ENCODE results near the gene HMSD. TPM values are rescaled to one million over a fixed set of nuclear protein-coding genes. Genes with fewer than 3 reads are reported as not detected.
"Not testable (repeated sequence)": the region's sequence is repeated elsewhere in the genome, so short reads cannot be mapped to it uniquely, and the experiment has no call there.

HMSD gene, protein sequence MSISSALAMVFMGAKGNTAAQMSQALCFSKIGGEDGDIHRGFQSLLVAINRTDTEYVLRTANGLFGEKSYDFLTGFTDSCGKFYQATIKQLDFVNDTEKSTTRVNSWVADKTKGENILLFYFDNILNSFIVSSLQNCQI
- total RNA-seq (2014; rRNA removed; shearing (Covaris generic)), result 0.53 and 1.00 TPM in 2 replicates

DNA sequence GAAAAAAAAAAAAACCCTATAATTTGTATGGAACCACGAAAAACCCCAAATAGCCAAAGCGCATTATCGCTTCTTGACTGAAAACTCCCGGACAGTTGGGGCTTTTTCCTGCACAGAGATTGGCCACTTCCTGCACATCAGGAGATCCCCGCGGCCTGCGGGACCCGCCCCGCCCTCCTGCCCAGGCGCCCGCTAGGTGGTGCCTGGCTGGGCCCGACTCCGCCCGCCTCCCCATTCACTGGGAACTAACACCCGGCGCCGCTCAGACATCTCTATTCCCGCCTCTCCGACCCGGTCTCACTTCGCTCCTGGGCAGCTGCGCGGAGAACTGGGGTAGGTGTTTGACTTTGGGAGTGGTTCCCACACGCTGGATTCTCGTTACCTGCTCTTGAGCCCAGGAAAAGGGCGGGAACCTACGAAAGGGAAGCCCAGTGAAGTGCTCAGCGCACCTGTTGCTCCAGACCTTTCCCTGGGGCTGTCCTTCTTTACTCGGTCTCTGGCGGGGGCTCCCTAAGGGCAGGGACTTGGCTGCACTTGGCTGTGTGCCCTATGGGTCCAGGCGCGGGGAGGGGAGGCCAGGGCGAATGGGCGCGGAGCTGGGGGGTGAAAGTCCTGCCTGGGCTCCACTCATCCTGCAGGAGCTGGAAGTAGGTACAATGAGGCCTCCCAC, at the start of gene HMSD:
Gene HMSD, plus strand, starts transcription at position 234 of the 670 bp plus-strand sequence. CDS start 4,155 bp downstream, outside the sequence.
- Histone ChIP-seq H3K4me1 (replicated peaks) (0 out of 2 replicates have a peak, but pooled peaks cover 8% of the 10 kb centered on the region), H3K27me3 (replicated peaks) (no peaks in the 10 kb centered on the region), H3K36me3 (no peaks in the 10 kb centered on the region), H3K27ac (no peak within 1 kb of the TSS), H3K4me3 (peak within 1 kb of the TSS; percentile 45), H3K9me3 (replicated peaks) (no peaks in the 10 kb centered on the region)
- DNase-seq (ENCODE audit: low read depth in 1 of 2, low spot score in 2 of 2), result peak; percentile 26 to 62

DNA sequence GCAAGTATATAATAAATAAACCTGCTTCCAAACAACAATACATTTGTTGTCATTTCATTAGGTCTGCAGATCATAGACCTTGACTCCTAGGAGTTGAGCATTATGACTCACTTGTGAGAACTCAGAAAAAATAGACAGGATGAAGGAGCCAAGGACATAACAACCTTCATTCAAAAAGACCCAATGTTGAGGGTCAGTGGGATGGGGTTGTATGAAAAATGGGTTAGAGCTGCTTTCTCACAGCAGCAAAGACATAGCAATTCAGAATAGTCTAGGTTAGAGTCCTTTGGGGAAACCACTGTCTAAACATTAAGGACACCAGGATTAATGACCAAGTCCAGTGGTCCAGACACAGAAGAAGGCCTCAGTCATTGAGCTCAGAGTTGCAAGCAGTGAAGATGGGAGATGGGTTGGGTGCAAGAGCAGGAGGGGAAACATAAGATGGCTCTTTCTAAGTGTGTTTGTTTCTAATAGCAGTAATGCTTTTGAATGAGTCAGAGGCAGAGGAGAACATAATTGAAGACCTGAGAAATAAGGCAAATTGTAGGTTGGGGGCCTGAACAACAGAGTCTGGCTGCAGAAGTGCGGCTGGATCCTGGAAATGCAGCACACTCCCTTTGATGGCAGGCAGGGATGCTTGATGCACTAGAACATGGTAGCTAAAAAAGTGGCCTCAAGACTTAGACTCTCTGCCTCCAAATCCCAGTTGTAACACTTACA, 45.1 kb upstream of the HMSD start:
- H3K9me3 ChIP-seq (replicated peaks), result no peaks in the 10 kb centered on the region
- H3K27ac ChIP-seq, result no peak overlapping the region
- no peak for DNase-seq (ENCODE audit: low read depth in 1 of 2, low spot score in 2 of 2)
- no peaks in the 10 kb centered on the region for H3K4me1 ChIP-seq (replicated peaks)
- no peaks in the 10 kb centered on the region for H3K36me3 ChIP-seq
- H3K4me3 ChIP-seq, result no peak overlapping the region
- no peaks in the 10 kb centered on the region for H3K27me3 ChIP-seq (replicated peaks)

DNA sequence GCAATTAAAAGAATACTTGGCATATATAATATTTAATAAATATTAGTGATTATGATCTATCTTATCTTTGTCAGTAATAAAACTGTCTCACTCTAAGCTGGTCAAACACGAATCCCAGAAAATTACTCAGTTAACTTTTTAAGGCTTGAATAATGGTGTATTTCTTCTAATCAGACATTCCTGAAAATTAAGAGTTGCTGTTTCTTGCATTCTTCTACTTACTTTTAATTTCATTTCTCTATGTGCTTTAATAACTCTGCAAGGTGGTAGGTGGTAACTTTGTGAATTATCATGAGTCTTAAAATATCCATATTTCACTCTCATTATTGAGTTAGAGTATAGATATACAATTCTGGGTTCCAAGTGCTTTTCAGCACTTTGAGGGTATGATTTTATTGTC, 44.4 kb upstream of the HMSD start:
- H3K4me3 ChIP-seq, result no peak overlapping the region
- H3K4me1 ChIP-seq (replicated peaks), result no peaks in the 10 kb centered on the region
- no peaks in the 10 kb centered on the region for H3K36me3 ChIP-seq
- no peak overlapping the region for H3K27ac ChIP-seq
- no peaks in the 10 kb centered on the region for H3K9me3 ChIP-seq (replicated peaks)
- no peaks in the 10 kb centered on the region for H3K27me3 ChIP-seq (replicated peaks)
- no peak for DNase-seq (ENCODE audit: low read depth in 1 of 2, low spot score in 2 of 2)

DNA sequence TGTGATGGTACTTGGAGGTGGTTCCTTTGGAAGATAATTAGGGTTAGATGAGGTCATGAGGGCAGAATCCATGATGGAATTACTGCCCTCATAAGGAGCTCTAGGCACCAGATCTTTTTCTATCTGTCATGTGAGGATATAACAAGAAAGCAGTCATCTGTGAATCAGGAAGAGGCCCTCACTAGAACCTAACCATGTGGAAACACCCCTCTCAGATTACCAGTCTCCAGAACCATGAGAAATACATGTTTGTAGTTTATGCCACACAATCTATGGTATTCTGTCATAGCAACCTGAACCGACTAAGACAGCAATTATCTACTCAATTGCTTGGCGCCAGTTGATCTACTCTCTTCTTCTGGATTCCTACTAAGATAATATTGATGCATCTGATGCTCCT, 43.7 kb upstream of the HMSD start:
- no peak for DNase-seq (ENCODE audit: low read depth in 1 of 2, low spot score in 2 of 2)
- no peaks in the 10 kb centered on the region for H3K4me1 ChIP-seq (replicated peaks)
- H3K27ac ChIP-seq, result no peak overlapping the region
- no peaks in the 10 kb centered on the region for H3K36me3 ChIP-seq
- no peak overlapping the region for H3K4me3 ChIP-seq
- H3K27me3 ChIP-seq (replicated peaks), result 0 out of 2 replicates have a peak, but pooled peaks cover 5% of the 10 kb centered on the region
- H3K9me3 ChIP-seq (replicated peaks), result no peaks in the 10 kb centered on the region

DNA sequence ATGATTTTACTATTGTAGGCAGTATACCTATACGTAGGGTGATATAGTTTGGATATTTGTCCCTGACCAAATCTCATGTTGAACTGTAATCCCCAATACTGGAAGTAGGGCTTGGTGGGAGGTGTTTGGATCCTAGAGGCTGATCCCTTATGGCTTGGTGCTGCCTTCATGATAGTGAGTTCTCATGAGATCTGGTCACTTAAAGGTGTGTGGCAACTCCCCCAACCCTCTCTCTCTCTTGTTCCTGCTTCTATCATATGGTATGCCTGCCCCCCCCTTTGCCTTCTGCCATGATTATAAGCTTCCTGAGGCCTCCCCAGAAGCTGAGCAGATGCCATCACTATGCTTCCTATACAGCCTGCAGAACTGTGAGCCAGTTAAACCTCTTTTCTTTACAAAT, 43.0 kb upstream of the HMSD start:
- no peak for DNase-seq (ENCODE audit: low read depth in 1 of 2, low spot score in 2 of 2)

DNA sequence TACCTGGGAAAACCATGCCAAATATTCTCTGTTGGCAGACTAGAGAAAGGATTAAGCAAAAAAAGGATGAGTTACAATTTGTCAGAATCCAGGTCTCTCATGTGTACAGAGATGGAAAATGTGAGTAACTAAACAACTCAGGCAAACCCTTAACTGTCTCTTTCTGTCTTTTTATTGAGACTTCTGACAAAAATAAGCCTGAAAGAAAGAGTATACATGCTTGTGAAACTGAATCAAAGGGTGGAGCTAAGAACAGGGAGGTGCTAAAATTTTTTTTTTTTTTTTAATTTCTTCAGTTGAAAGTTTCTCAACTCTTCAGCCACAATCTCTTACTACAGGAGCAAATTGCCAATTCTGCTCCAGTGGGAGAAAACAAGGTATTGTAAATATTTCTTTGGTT, 41.4 kb upstream of the HMSD start, which contains the start of gene SERPINB10:
Gene SERPINB10, plus strand, starts transcription at position 295 of the 400 bp plus-strand sequence. CDS start 7,553 bp downstream, outside the sequence.
- no peak for DNase-seq (ENCODE audit: low read depth in 1 of 2, low spot score in 2 of 2)

More for the DNA sequence above, 43.0 kb upstream of the HMSD start:
- H3K27me3 ChIP-seq (replicated peaks), result 0 out of 2 replicates have a peak, but pooled peaks cover 10% of the 10 kb centered on the region
- H3K4me1 ChIP-seq (replicated peaks), result no peaks in the 10 kb centered on the region
- H3K36me3 ChIP-seq, result no peaks in the 10 kb centered on the region
- H3K4me3 ChIP-seq, result no peak overlapping the region
- no peaks in the 10 kb centered on the region for H3K9me3 ChIP-seq (replicated peaks)
- H3K27ac ChIP-seq, result no peak overlapping the region

DNA sequence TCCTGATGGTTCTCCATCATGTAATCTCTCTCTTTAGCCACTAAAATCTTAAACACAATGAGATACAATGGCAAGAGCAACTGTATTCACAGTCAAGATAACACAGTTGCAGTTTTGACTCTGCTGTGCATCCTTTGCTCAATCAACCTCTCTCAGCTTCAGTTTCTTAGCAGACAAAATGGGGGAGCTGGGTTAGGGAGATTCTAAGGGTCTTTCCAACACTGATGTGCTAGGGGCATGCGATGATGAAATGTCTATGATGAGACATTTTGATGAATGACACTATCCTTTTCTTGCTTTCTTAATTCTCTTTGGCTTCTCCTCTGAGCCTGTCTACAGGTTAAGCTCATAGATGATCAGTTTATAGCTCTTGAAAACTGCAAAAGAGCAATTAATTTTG, 40.2 kb upstream of the HMSD start:
- Histone ChIP-seq H3K4me3 (no peak overlapping the region), H3K36me3 (no peaks in the 10 kb centered on the region), H3K27me3 (replicated peaks) (peaks cover 10% of the 10 kb centered on the region; the same call in 1 of the 2 replicates), H3K9me3 (replicated peaks) (no peaks in the 10 kb centered on the region), H3K27ac (no peak overlapping the region), H3K4me1 (replicated peaks) (peaks cover 4% of the 10 kb centered on the region; the same call in 1 of the 2 replicates)
- DNase-seq (ENCODE audit: low read depth in 1 of 2, low spot score in 2 of 2), result no peak

More for the DNA sequence above, 41.4 kb upstream of the HMSD start, which contains the start of gene SERPINB10:
- no peak within 1 kb of the TSS for H3K4me3 ChIP-seq
- H3K36me3 ChIP-seq, result no peaks in the 10 kb centered on the region
- H3K4me1 ChIP-seq (replicated peaks), result no peaks in the 10 kb centered on the region
- H3K9me3 ChIP-seq (replicated peaks), result no peaks in the 10 kb centered on the region
- H3K27ac ChIP-seq, result no peak within 1 kb of the TSS
- H3K27me3 ChIP-seq (replicated peaks), result peaks cover 10% of the 10 kb centered on the region; the same call in 1 of the 2 replicates

DNA sequence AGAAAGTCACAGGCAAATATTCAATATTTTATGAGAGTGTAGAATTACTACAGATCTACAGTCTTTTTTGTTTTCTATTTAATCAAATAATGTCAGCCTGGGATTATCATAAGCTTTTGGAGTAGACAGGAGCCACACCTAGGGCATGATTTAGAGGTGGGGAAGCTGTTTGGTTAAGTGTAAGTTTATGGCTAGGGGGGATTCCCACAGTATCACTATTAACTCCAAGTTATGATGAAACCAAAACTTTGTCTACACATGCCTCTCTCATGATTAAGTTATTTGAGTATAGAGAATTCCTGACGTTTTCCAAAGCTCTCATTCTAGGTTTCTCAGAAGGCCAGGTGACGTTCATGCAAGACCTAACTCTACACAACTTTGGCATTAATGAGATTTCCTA, 39.2 kb upstream of the HMSD start:
- H3K4me3 ChIP-seq, result no peak overlapping the region
- H3K36me3 ChIP-seq, result no peaks in the 10 kb centered on the region

DNA sequence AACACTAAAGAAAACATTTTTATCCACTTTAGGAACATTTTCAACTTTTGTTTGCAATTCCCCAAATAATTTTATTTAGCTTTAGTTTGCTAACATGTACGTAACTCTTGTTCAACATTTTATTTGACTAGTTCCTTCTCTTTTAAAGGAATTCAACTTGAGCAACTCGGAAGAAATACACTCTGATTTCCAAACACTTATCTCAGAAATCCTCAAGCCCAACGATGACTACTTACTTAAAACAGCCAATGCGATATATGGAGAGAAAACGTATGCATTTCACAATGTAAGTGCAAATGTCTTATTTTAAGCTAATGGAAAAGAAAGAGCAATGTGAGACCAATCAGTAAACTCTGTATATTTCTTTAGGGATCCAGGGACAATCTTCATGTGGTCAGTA, 31.3 kb upstream of the HMSD start:
- Histone ChIP-seq H3K36me3 (no peaks in the 10 kb centered on the region), H3K27ac (no peak overlapping the region), H3K4me1 (replicated peaks) (peaks cover 4% of the 10 kb centered on the region; the same call in 1 of the 2 replicates), H3K27me3 (replicated peaks) (no peaks in the 10 kb centered on the region; the same call in none of the 2 replicates), H3K4me3 (no peak overlapping the region), H3K9me3 (replicated peaks) (no peaks in the 10 kb centered on the region)
- DNase-seq (ENCODE audit: low read depth in 1 of 2, low spot score in 2 of 2), result no peak

More for the DNA sequence above, 39.2 kb upstream of the HMSD start:
- no peak for DNase-seq (ENCODE audit: low read depth in 1 of 2, low spot score in 2 of 2)
- H3K27ac ChIP-seq, result no peak overlapping the region
- peaks cover 10% of the 10 kb centered on the region for H3K27me3 ChIP-seq (replicated peaks)
- peaks cover 4% of the 10 kb centered on the region; the same call in 1 of the 2 replicates for H3K4me1 ChIP-seq (replicated peaks)
- no peaks in the 10 kb centered on the region for H3K9me3 ChIP-seq (replicated peaks)

DNA sequence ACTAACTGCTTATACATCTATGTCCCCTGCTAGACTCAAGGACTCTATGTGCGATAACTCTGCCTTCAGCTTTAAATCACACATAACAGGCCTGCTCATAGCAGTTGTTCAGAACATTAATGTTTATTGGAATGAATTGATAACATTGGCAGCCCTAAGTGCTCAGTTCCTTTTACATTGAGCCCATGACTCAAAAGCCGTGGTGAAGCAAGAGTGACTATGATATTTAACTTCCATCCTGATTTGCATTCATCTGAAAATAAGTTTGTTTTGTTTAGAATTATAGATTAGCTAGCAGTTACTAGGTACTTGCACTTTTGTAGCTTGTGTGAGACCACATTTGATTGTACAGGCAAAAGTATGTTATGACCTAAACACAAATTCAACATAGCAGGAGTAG, 27.1 kb upstream of the HMSD start:
- H3K27ac ChIP-seq, result no peak overlapping the region
- no peaks in the 10 kb centered on the region for H3K36me3 ChIP-seq
- no peak overlapping the region for H3K4me3 ChIP-seq
- no peak for DNase-seq (ENCODE audit: low read depth in 1 of 2, low spot score in 2 of 2)
- peaks cover 26% of the 10 kb centered on the region for H3K4me1 ChIP-seq (replicated peaks)
- H3K27me3 ChIP-seq (replicated peaks), result no peaks in the 10 kb centered on the region
- H3K9me3 ChIP-seq (replicated peaks), result no peaks in the 10 kb centered on the region

DNA sequence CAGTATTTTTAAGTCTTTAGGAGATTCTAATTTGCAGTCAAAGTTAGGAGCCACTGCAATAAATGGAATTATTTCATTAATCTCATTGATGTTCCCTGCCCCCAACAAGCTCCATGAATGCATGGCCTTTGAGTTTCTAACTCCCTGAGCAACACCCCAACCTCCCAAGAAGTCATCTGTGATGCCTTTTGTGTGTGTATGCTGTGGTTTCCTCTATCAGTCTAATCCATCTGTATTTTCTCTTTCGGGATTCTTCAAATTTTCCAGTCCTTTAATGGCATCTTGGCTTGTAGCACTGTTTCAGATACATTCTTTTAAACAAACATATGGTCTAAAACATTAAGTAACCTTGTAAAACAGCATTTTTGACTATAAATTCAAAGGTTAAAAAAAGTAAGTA, 24.6 kb upstream of the HMSD start:
- H3K4me1 ChIP-seq (replicated peaks), result peaks cover 26% of the 10 kb centered on the region
- no peaks in the 10 kb centered on the region for H3K9me3 ChIP-seq (replicated peaks)
- H3K27me3 ChIP-seq (replicated peaks), result no peaks in the 10 kb centered on the region
- peak overlapping the region; percentile 76 for H3K27ac ChIP-seq
- peak; percentile 59 to 72 for DNase-seq (ENCODE audit: low read depth in 1 of 2, low spot score in 2 of 2)
- no peaks in the 10 kb centered on the region for H3K36me3 ChIP-seq
- no peak overlapping the region for H3K4me3 ChIP-seq

DNA sequence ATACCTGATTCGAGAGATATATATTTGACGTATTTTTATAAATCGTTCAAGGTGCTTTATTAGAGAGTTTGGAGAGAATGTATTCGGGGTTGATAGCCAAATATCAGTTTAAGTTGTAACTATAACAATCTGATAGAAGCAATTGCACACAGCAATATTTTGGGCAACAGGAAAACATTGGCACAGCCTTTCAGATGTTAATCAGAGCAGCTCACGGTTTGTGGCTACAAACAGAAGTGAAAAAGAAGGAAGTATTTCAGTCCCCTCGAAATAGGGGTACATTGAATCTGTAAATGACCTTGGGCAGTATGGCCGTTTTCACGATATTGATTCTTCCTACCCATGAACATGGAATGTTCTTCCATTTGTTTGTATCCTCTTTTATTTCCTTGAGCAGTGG, 20.8 kb upstream of the HMSD start:
- no peaks in the 10 kb centered on the region for H3K9me3 ChIP-seq (replicated peaks)
- no peaks in the 10 kb centered on the region for H3K36me3 ChIP-seq
- H3K4me3 ChIP-seq, result no peak overlapping the region
- DNase-seq (ENCODE audit: low read depth in 1 of 2, low spot score in 2 of 2), result no peak
- no peak overlapping the region for H3K27ac ChIP-seq
- no peaks in the 10 kb centered on the region for H3K27me3 ChIP-seq (replicated peaks)
- peaks cover 26% of the 10 kb centered on the region for H3K4me1 ChIP-seq (replicated peaks)

DNA sequence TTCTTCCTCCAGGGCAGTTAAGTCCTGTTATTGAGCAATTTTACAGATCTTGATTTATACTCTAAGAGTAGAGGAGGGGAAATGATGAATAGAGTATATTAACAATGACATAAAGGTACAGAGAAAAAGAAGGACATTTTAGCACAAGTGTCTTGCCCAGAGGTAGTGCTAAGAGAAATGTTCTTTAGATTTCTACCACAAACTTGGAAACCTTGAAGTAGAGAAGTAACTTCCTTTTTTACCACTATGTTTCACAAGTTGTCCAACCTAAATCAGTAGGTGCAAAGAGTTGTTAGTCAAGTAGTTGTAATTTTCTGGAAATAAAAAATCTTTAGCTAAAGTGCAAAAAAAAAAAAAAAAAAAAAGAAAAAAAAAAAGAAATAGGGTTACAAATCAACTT, 19.7 kb upstream of the HMSD start:
- H3K27me3 ChIP-seq (replicated peaks); DNase-seq (ENCODE audit: low read depth in 1 of 2, low spot score in 2 of 2); H3K9me3 ChIP-seq (replicated peaks); H3K27ac ChIP-seq; H3K36me3 ChIP-seq; H3K4me3 ChIP-seq: not testable (repeated sequence)
- H3K4me1 ChIP-seq (replicated peaks), result peaks cover 18% of the 10 kb centered on the region
